GM12878 (cell line): ENCODE measurements around the gene TNFRSF9. TPM values are rescaled to one million over a fixed set of nuclear protein-coding genes. Genes with fewer than 3 reads are reported as not detected.

Experiments
- ASH2L ChIP-seq: fragments of 300-600, 200-600 bp; sonication (generic); IDR thresholded peaks from 2 replicates; pipeline ENCODE4 v1.6.1; 2017; ENCODE audit warnings: low read depth, mild to moderate bottlenecking, borderline replicate concordance
- EED ChIP-seq: sonication (generic); IDR thresholded peaks from 2 replicates; pipeline ENCODE4 v1.6.1; 2016; ENCODE audit warnings: antibody characterized with exemption, low read depth
- EGR1 ChIP-seq, 2 experiments: IDR thresholded peaks; 1 replicate in 1 of 2; 2 replicates in 1 of 2; pipeline ENCODE4 v1.6.1; 2011 to 2012; ENCODE audit warnings: low read depth in 2 of 2, low read length in 2 of 2, borderline replicate concordance in 1 of 2, mild to moderate bottlenecking in 1 of 2, moderate library complexity in 1 of 2
- JUND ChIP-seq: IDR thresholded peaks from 2 replicates; pipeline ENCODE4 v1.6.1; 2012; ENCODE audit warnings: low read depth, mild to moderate bottlenecking, low read length, improper control_type of control experiment, moderate library complexity
- NBN ChIP-seq: fragments of 450-650 bp; IDR thresholded peaks from 2 replicates; pipeline ENCODE4 v1.6.1; 2016
- POLR2AphosphoS2 ChIP-seq: IDR thresholded peaks from 2 replicates; pipeline ENCODE4 v1.6.1; 2011; ENCODE audit warnings: low read depth, mild to moderate bottlenecking, low read length, improper control_type of control experiment, moderate library complexity
- POLR2AphosphoS5 ChIP-seq: IDR thresholded peaks from 2 replicates; pipeline ENCODE4 v1.6.1; 2011; ENCODE audit warnings: mild to moderate bottlenecking, low read length, inconsistent platforms
- RELA ChIP-seq: fragments of 450-650 bp; IDR thresholded peaks from 2 replicates; pipeline ENCODE4 v1.8.0; 2014; ENCODE audit warnings: borderline replicate concordance; ENCODE audit not compliant: partially characterized antibody
- RFX5 ChIP-seq: IDR thresholded peaks from 2 replicates; pipeline ENCODE4 v1.6.1; 2011; ENCODE audit warnings: low read depth, low read length, improper control_type of control experiment
- SPI1 ChIP-seq: IDR thresholded peaks from 2 replicates; pipeline ENCODE4 v1.6.1; 2011; ENCODE audit warnings: low read depth, mild to moderate bottlenecking, low read length, moderate library complexity, borderline replicate concordance; ENCODE audit not compliant: insufficient read depth
- SUPT20H ChIP-seq: IDR thresholded peaks from 2 replicates; pipeline ENCODE4 v1.6.1; 2011; ENCODE audit warnings: low read depth, mild to moderate bottlenecking, low read length, moderate library complexity, borderline replicate concordance; ENCODE audit not compliant: control insufficient read depth
- TAF1 ChIP-seq: IDR thresholded peaks from 2 replicates; pipeline ENCODE4 v1.6.1; 2011; ENCODE audit warnings: mild to moderate bottlenecking, low read depth, low read length, borderline replicate concordance
- YBX1 ChIP-seq: fragments of 450-650 bp; IDR thresholded peaks from 2 replicates; pipeline ENCODE4 v1.6.1; 2016; ENCODE audit warnings: antibody characterized with exemption
- polyA plus RNA-seq, 11 experiments: library from polyadenylated mRNA; depleted of rRNA in 4 of 11; unstranded in 6 of 11; stranded (reverse) in 5 of 11; fragments of >200 nt; fragmentation: Nextera tagmentation in 4 of 11; fragmentation: Illumina TruSeq in 1 of 11; extraction: Ambion mirVana in 4 of 11; extraction: Trizol in 1 of 11; gene quantifications; 1 replicate in 1 of 11; 2 replicates in 10 of 11; pipeline versions ENCODE4 v1.2.1 to v1.2.3, GENCODE V29; 2011 to 2016; ENCODE audit warnings: inconsistent platforms in 2 of 11, missing spikeins in 2 of 11, low read depth in 1 of 11
- total RNA-seq, 4 experiments: library from RNA; depleted of rRNA in 3 of 4; stranded (reverse); fragments of >200 nt in 3 of 4; fragmentation: Illumina TruSeq in 1 of 4; extraction: Trizol in 1 of 4; gene quantifications; 2 replicates each; pipeline versions ENCODE4 v1.2.1 to v1.2.3, GENCODE V29; 2013 to 2021
- TF ChIP-seq, protein P1 (sequence below): fragments of 150-350 bp; IDR thresholded peaks from 2 replicates; pipeline ENCODE4 v1.6.1; 2014; ENCODE audit warnings: mild to moderate bottlenecking, low read depth, low read length
- TF ChIP-seq, protein P2 (sequence below): fragments of 450-650 bp; formaldehyde crosslinking; IDR thresholded peaks from 2 replicates; pipeline ENCODE4 v1.5.0; 2022; ENCODE audit warnings: mild to moderate bottlenecking, missing genetic modification characterization
- TF ChIP-seq, protein P3 (sequence below): fragments of 450-650 bp; IDR thresholded peaks from 2 replicates; pipeline ENCODE4 v1.6.1; 2018; ENCODE audit warnings: mild to moderate bottlenecking, low read depth, moderate library complexity; ENCODE audit not compliant: partially characterized antibody
- TF ChIP-seq, protein P4 (sequence below): IDR thresholded peaks from 2 replicates; pipeline ENCODE4 v1.6.1; 2011; ENCODE audit warnings: low read depth, mild to moderate bottlenecking, low read length, moderate library complexity, borderline replicate concordance; ENCODE audit errors: extremely low read depth

TNFRSF9 gene
- total and polyA plus RNA-seq, 10 of the 15 experiments (the other 5 are each of a cell fraction or from before 2014, with no cell fraction given), result 2.0 to 25.6 (median 5.8) TPM

DNA sequence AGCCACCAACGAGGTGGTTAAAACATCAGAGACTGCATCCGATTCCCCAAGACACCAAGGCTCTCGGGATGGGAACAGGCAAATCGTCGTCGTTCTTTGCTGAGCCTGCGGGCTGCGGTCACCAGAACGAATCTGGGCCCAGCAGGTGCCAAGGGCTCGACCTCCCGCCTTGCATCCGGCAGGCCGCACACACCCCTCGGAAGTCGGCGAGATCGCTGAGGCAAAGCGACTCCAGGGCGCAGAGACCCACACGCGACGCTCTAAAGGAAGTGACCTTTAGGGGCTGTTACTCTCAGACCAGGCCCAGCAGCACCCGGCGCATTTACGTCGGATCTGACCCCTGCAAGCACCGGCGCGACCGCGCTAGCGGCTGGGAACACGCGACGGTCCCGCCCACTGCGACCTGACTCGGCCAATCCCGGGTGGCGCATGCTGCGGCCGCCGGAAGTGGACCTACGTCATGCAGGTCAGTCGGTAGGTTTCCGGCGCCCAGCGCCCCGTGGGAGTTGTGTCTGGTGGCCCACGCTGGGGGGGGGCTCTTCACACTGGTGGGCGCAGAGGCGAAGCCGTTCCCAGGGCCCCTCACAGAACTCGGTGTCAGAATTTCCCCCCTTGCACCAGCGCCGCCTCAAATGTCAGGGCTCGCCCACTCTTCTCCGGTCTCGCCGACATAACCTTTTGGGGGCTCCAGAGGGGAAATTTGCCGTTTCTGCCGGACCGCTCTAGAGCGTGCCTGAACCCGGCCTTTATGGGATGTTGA lies 13.4 kb upstream of the TNFRSF9 start (continued):
- no peak for TF ChIP-seq RFX5
- TF ChIP-seq, protein P1, sequence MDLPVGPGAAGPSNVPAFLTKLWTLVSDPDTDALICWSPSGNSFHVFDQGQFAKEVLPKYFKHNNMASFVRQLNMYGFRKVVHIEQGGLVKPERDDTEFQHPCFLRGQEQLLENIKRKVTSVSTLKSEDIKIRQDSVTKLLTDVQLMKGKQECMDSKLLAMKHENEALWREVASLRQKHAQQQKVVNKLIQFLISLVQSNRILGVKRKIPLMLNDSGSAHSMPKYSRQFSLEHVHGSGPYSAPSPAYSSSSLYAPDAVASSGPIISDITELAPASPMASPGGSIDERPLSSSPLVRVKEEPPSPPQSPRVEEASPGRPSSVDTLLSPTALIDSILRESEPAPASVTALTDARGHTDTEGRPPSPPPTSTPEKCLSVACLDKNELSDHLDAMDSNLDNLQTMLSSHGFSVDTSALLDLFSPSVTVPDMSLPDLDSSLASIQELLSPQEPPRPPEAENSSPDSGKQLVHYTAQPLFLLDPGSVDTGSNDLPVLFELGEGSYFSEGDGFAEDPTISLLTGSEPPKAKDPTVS, result no peak
- TF ChIP-seq, protein P2, sequence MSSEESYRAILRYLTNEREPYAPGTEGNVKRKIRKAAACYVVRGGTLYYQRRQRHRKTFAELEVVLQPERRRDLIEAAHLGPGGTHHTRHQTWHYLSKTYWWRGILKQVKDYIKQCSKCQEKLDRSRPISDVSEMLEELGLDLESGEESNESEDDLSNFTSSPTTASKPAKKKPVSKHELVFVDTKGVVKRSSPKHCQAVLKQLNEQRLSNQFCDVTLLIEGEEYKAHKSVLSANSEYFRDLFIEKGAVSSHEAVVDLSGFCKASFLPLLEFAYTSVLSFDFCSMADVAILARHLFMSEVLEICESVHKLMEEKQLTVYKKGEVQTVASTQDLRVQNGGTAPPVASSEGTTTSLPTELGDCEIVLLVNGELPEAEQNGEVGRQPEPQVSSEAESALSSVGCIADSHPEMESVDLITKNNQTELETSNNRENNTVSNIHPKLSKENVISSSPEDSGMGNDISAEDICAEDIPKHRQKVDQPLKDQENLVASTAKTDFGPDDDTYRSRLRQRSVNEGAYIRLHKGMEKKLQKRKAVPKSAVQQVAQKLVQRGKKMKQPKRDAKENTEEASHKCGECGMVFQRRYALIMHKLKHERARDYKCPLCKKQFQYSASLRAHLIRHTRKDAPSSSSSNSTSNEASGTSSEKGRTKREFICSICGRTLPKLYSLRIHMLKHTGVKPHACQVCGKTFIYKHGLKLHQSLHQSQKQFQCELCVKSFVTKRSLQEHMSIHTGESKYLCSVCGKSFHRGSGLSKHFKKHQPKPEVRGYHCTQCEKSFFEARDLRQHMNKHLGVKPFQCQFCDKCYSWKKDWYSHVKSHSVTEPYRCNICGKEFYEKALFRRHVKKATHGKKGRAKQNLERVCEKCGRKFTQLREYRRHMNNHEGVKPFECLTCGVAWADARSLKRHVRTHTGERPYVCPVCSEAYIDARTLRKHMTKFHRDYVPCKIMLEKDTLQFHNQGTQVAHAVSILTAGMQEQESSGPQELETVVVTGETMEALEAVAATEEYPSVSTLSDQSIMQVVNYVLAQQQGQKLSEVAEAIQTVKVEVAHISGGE, result no peak
- TF ChIP-seq RELA, result peak; percentile 62
- TF ChIP-seq YBX1, result no peak
- no peak for TF ChIP-seq ASH2L
- no peak for TF ChIP-seq JUND
- peak; percentile 0 to 82 for TF ChIP-seq EGR1 (IDR thresholded peaks at IDR 0.05; ENCODE audit: borderline replicate concordance in 1 of 2, low read depth in 2 of 2, low read length in 2 of 2)
- peak; percentile 77 for TF ChIP-seq NBN
- no peak for TF ChIP-seq SPI1
- no peak for TF ChIP-seq SUPT20H
- TF ChIP-seq, protein P3, sequence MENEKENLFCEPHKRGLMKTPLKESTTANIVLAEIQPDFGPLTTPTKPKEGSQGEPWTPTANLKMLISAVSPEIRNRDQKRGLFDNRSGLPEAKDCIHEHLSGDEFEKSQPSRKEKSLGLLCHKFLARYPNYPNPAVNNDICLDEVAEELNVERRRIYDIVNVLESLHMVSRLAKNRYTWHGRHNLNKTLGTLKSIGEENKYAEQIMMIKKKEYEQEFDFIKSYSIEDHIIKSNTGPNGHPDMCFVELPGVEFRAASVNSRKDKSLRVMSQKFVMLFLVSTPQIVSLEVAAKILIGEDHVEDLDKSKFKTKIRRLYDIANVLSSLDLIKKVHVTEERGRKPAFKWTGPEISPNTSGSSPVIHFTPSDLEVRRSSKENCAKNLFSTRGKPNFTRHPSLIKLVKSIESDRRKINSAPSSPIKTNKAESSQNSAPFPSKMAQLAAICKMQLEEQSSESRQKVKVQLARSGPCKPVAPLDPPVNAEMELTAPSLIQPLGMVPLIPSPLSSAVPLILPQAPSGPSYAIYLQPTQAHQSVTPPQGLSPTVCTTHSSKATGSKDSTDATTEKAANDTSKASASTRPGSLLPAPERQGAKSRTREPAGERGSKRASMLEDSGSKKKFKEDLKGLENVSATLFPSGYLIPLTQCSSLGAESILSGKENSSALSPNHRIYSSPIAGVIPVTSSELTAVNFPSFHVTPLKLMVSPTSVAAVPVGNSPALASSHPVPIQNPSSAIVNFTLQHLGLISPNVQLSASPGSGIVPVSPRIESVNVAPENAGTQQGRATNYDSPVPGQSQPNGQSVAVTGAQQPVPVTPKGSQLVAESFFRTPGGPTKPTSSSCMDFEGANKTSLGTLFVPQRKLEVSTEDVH, result no peak
- TF ChIP-seq, protein P4, sequence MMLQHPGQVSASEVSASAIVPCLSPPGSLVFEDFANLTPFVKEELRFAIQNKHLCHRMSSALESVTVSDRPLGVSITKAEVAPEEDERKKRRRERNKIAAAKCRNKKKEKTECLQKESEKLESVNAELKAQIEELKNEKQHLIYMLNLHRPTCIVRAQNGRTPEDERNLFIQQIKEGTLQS, result no peak
- peak; percentile 82 for TF ChIP-seq POLR2AphosphoS5
- TF ChIP-seq POLR2AphosphoS2, result 0 out of 2 replicates have a peak, but pooled peaks have one; percentile 37
- no peak; the same call in none of the 2 replicates for TF ChIP-seq TAF1
- no peak for TF ChIP-seq EED
